ENCODE results near the gene ST8SIA5.
A peak's percentile ranks its signal among the peaks of the same experiment; 100 is the strongest.

The ST8SIA5 gene

GRCh38 chr18:46625069-46625468 is 131.8 kb downstream of the ST8SIA5 start:
- no peak for DNase-seq (ENCODE audit: low read depth)
- no peak for TF ChIP-seq CTCF (conservative IDR thresholded peaks at IDR 0.05; ENCODE audit: low read depth, low read length)

GRCh38 chr18:46624127-46624526 is 132.7 kb downstream of the ST8SIA5 start:
- DNase-seq (ENCODE audit: low read depth), result no peak
- H3K4me3 ChIP-seq (ENCODE audit: low read depth, low read length), result no peak overlapping the region
- no peak for TF ChIP-seq CTCF (conservative IDR thresholded peaks at IDR 0.05; ENCODE audit: low read depth, low read length)

More at GRCh38 chr18:46625069-46625468, 131.8 kb downstream of the ST8SIA5 start:
- H3K4me3 ChIP-seq (ENCODE audit: low read depth, low read length), result no peak overlapping the region

- no peak for DNase-seq (ENCODE audit: low read depth)
- no peak overlapping the region for H3K4me3 ChIP-seq (ENCODE audit: low read depth, low read length)
- TF ChIP-seq CTCF (conservative IDR thresholded peaks at IDR 0.05; ENCODE audit: low read depth, low read length), result no peak
These were observed 133.3 kb downstream of the ST8SIA5 start for GRCh38 chr18:46623541-46623940.

- H3K4me3 ChIP-seq (ENCODE audit: low read depth, low read length), result no peak overlapping the region
- peak; percentile 32 for TF ChIP-seq CTCF (conservative IDR thresholded peaks at IDR 0.05; ENCODE audit: low read depth, low read length)
- DNase-seq (ENCODE audit: low read depth), result peak; percentile 59
These were observed 133.9 kb downstream of the ST8SIA5 start for GRCh38 chr18:46622999-46623398.

- DNase-seq (ENCODE audit: low read depth), result no peak
- H3K4me3 ChIP-seq (ENCODE audit: low read depth, low read length), result no peak overlapping the region
- TF ChIP-seq CTCF (conservative IDR thresholded peaks at IDR 0.05; ENCODE audit: low read depth, low read length), result no peak
These were observed 134.4 kb downstream of the ST8SIA5 start for GRCh38 chr18:46622451-46622850.

- no peak for TF ChIP-seq CTCF (conservative IDR thresholded peaks at IDR 0.05; ENCODE audit: low read depth, low read length)
- DNase-seq (ENCODE audit: low read depth), result no peak
- H3K4me3 ChIP-seq (ENCODE audit: low read depth, low read length), result no peak overlapping the region
These were observed 135.0 kb downstream of the ST8SIA5 start for GRCh38 chr18:46621871-46622270.

- no peak for TF ChIP-seq CTCF (conservative IDR thresholded peaks at IDR 0.05; ENCODE audit: low read depth, low read length)
- no peak overlapping the region for H3K4me3 ChIP-seq (ENCODE audit: low read depth, low read length)
- no peak for DNase-seq (ENCODE audit: low read depth)
These were observed 135.6 kb downstream of the ST8SIA5 start for GRCh38 chr18:46621111-46621766.

Data from choroid plexus epithelial cell (primary cell).